GM21526 (cell line): Measurements from ENCODE around the gene PTPRN.
"Not testable (repeated sequence)": the region's sequence is repeated elsewhere in the genome, so short reads cannot be mapped to it uniquely, and the experiment has no call there.

Experiments
- ATAC-seq: cut with Tn5 transposase; IDR thresholded peaks from one replicate; pipeline ENCODE4 v1.9.1; 2021; ENCODE audit warnings: moderate library complexity; ENCODE audit not compliant: unreplicated experiment, low FRiP score

The PTPRN gene

GRCh38 chr2:219272356-219272755 is 36.8 kb downstream of the PTPRN start:
- no peak for ATAC-seq

GRCh38 chr2:219271021-219271420 is 38.2 kb downstream of the PTPRN start:
- no peak for ATAC-seq

- no peak for ATAC-seq
Observed at GRCh38 chr2:219270055-219270372, 39.2 kb downstream of the PTPRN start.

GRCh38 chr2:219269362-219270054 is 39.7 kb downstream of the PTPRN start:
- no peak for ATAC-seq

GRCh38 chr2:219268294-219268693 is 40.9 kb downstream of the PTPRN start:
- ATAC-seq: no peak

- ATAC-seq: no peak
Observed at GRCh38 chr2:219266886-219267285, 42.3 kb downstream of the PTPRN start.

- no peak for ATAC-seq
Observed at GRCh38 chr2:219266232-219266631, 43.0 kb downstream of the PTPRN start.

- no peak for ATAC-seq
Observed at GRCh38 chr2:219261024-219261855, 48.0 kb downstream of the PTPRN start.

GRCh38 chr2:219258942-219259341 is 50.3 kb downstream of the PTPRN start:
- ATAC-seq: not testable (repeated sequence)

- peak; percentile 23 for ATAC-seq
Observed at GRCh38 chr2:219254590-219255201, 54.5 kb downstream of the PTPRN start.

- peak; percentile 48 for ATAC-seq
Observed at GRCh38 chr2:219253753-219254589, 55.2 kb downstream of the PTPRN start, which contains the start of gene TUBA4A. Gene TUBA4A, minus strand, starts transcription at chr2:219253918. Its CDS starts 60 bp downstream, at chr2:219253858.

GRCh38 chr2:219252900-219253752 is 56.1 kb downstream of the PTPRN start, which contains the start of gene TUBA4B:
Gene TUBA4B, plus strand, starts transcription at chr2:219253243. Its CDS starts 165 bp downstream, at chr2:219253408.
- ATAC-seq: peak; percentile 8

GRCh38 chr2:219252570-219252899 is 56.7 kb downstream of the PTPRN start:
- no peak for ATAC-seq

- no peak for ATAC-seq
Observed at GRCh38 chr2:219252084-219252483, 57.1 kb downstream of the PTPRN start.

GRCh38 chr2:219251656-219252055 is 57.5 kb downstream of the PTPRN start:
- no peak for ATAC-seq

GRCh38 chr2:219250049-219250781 is 59.0 kb downstream of the PTPRN start:
- ATAC-seq: no peak

GRCh38 chr2:219249203-219249980 is 59.8 kb downstream of the PTPRN start:
- ATAC-seq: no peak

GRCh38 chr2:219248845-219249202 is 60.4 kb downstream of the PTPRN start:
- no peak for ATAC-seq
